Liver (tissue), 9 donors: ENCODE data around the gene CCT7. TPM values are rescaled to one million over a fixed set of nuclear protein-coding genes. Genes with fewer than 3 reads are reported as not detected.

Experiments used
- DNase-seq: peaks from one replicate; pipeline ENCODE4 v3.0.0-alpha.2; 2017; ENCODE audit warnings: low spot score
- H3K27ac ChIP-seq, 2 donors: one replicate each; pipeline ENCODE4 v1.7.0; 2013; ENCODE audit warnings: inconsistent platforms in 2 of 2, low read length in 2 of 2, control low read depth in 1 of 2, low read depth in 1 of 2, mild to moderate bottlenecking in 1 of 2
- H3K27me3 ChIP-seq, 4 donors: one replicate each; pipeline versions ENCODE4 v1.6.1 to v1.7.0; 2013; ENCODE audit warnings: low read length in 3 of 4, inconsistent platforms in 1 of 4, mild to moderate bottlenecking in 1 of 4, moderate library complexity in 1 of 4; ENCODE audit not compliant: control insufficient read depth in 4 of 4, insufficient read depth in 4 of 4
- H3K36me3 ChIP-seq, 4 donors: one replicate each; pipeline versions ENCODE4 v1.6.1 to v1.7.0; 2013; ENCODE audit warnings: low read length in 3 of 4, mild to moderate bottlenecking in 3 of 4, low read depth in 1 of 4, moderate library complexity in 1 of 4; ENCODE audit not compliant: control insufficient read depth in 4 of 4, insufficient read depth in 3 of 4
- H3K4me1 ChIP-seq, 4 donors: one replicate each; pipeline versions ENCODE4 v1.6.1 to v1.7.0; 2013; ENCODE audit warnings: low read length in 3 of 4, mild to moderate bottlenecking in 3 of 4, moderate library complexity in 1 of 4; ENCODE audit not compliant: control insufficient read depth in 4 of 4, insufficient read depth in 4 of 4
- H3K4me3 ChIP-seq, 3 donors: one replicate each; pipeline versions ENCODE4 v1.6.1 to v1.7.0; 2013; ENCODE audit warnings: low read length in 3 of 3, control low read depth in 1 of 3, low read depth in 1 of 3, mild to moderate bottlenecking in 1 of 3
- H3K9ac ChIP-seq, 2 donors: one replicate each; pipeline ENCODE4 v1.7.0; 2013; ENCODE audit warnings: low read length in 2 of 2, mild to moderate bottlenecking in 2 of 2, moderate library complexity in 2 of 2, control low read depth in 1 of 2, low read depth in 1 of 2
- H3K9me3 ChIP-seq, 4 donors: one replicate each; pipeline versions ENCODE4 v1.6.1 to v1.7.0; 2013; ENCODE audit warnings: low read length in 3 of 4; ENCODE audit not compliant: control insufficient read depth in 4 of 4
- ATF3 ChIP-seq: IDR thresholded peaks from 2 replicates; pipeline ENCODE4 v1.6.1; 2016; ENCODE audit warnings: antibody characterized with exemption
- CTCF ChIP-seq: fragments of 150-350 bp; IDR thresholded peaks from 2 replicates; pipeline ENCODE4 v1.5.1; 2017; ENCODE audit warnings: improper control_type of control experiment, low read depth, low read length; ENCODE audit not compliant: missing input control
- EGR1 ChIP-seq, 2 donors: IDR thresholded peaks; 2 replicates each; pipeline ENCODE4 v1.6.1; 2016 to 2018; ENCODE audit warnings: antibody characterized with exemption in 2 of 2, low read depth in 2 of 2
- FOXA1 ChIP-seq: IDR thresholded peaks from 2 replicates; pipeline ENCODE4 v1.6.1; 2016; ENCODE audit warnings: antibody characterized with exemption
- FOXA2 ChIP-seq: IDR thresholded peaks from 2 replicates; pipeline ENCODE4 v1.6.1; 2016; ENCODE audit warnings: antibody characterized with exemption
- GABPA ChIP-seq, 2 donors: IDR thresholded peaks in 1 of 2; conservative IDR thresholded peaks in 1 of 2; 2 replicates each; pipeline ENCODE4 v1.6.1; 2016; ENCODE audit warnings: antibody characterized with exemption in 2 of 2, mild to moderate bottlenecking in 1 of 2, moderate library complexity in 1 of 2
- HNF4A ChIP-seq, 2 donors: conservative IDR thresholded peaks; 2 replicates each; pipeline ENCODE4 v1.6.1; 2016; ENCODE audit warnings: antibody characterized with exemption in 2 of 2, mild to moderate bottlenecking in 2 of 2
- HNF4G ChIP-seq: IDR thresholded peaks from 2 replicates; pipeline ENCODE4 v1.6.1; 2016; ENCODE audit warnings: antibody characterized with exemption
- MAX ChIP-seq: IDR thresholded peaks from 2 replicates; pipeline ENCODE4 v1.6.1; 2016; ENCODE audit warnings: antibody characterized with exemption
- NR2F2 ChIP-seq: IDR thresholded peaks from 2 replicates; pipeline ENCODE4 v1.6.1; 2016; ENCODE audit warnings: antibody characterized with exemption
- RAD21 ChIP-seq, 2 donors: IDR thresholded peaks; 2 replicates each; pipeline ENCODE4 v1.6.1; 2016; ENCODE audit warnings: antibody characterized with exemption in 2 of 2, mild to moderate bottlenecking in 2 of 2
- RXRA ChIP-seq, 2 donors: IDR thresholded peaks; 2 replicates each; pipeline ENCODE4 v1.6.1; 2017 to 2018; ENCODE audit warnings: antibody characterized with exemption in 2 of 2, mild to moderate bottlenecking in 1 of 2
- TAF1 ChIP-seq: conservative IDR thresholded peaks from 2 replicates; pipeline ENCODE4 v1.6.1; 2016; ENCODE audit warnings: antibody characterized with exemption, mild to moderate bottlenecking
- ZBTB33 ChIP-seq: IDR thresholded peaks from 2 replicates; pipeline ENCODE4 v1.6.1; 2016; ENCODE audit warnings: antibody characterized with exemption
- WGBS: extraction: QIAGEN DNeasy Blood & Tissue Kit; methylation state at CpG from one replicate; pipeline ENCODE4 v1.1.7; 2013; 5-methylcytosine and 5-hydroxymethylcytosine counted together
- polyA plus RNA-seq, 2 donors: library from polyadenylated mRNA; stranded (reverse) in 1 of 2; unstranded in 1 of 2; fragments of 200-250 nt in 1 of 2; fragments of >200 nt in 1 of 2; fragmentation: Nextera tagmentation in 1 of 2; extraction: Ambion mirVana in 1 of 2; gene quantifications; one replicate each; pipeline versions ENCODE4 v1.2.1 to v1.2.3, GENCODE V29; 2013 to 2015
- total RNA-seq, 2 donors: library from RNA; depleted of rRNA; stranded (reverse); fragments of >200 nt; gene quantifications; one replicate each; pipeline ENCODE4 v1.2.3, GENCODE V29; 2014
- donor health status: healthy.
- donor health status: healthy.
- donor health status: healthy.
- donor health status: healthy.
- donor health status: healthy.

Gene CCT7
- total and polyA plus RNA-seq, 4 donors: 83.7 to 115 (median 101) TPM

GRCh38 chr2:73263540-73264331, 29.6 kb downstream of the CCT7 start:
- Histone ChIP-seq H3K4me1 (peaks cover 0 to 5% (median 2%) of the 10 kb centered on the region in 4 donors), H3K9me3 (no peaks in the 10 kb centered on the region), H3K4me3 (no peak overlapping the region), H3K27me3 (no peaks in the 10 kb centered on the region), H3K9ac (no peak overlapping the region), H3K36me3 (no peaks in the 10 kb centered on the region), H3K27ac (no peak overlapping the region)
- TF ChIP-seq GABPA (IDR thresholded peaks at IDR 0.05 in 1 of 2, conservative IDR thresholded peaks at IDR 0.05 in 1 of 2) (no peak), RAD21 (IDR thresholded peaks at IDR 0.05) (no peak), EGR1 (IDR thresholded peaks at IDR 0.05; ENCODE audit: low read depth in 2 of 2) (no peak), CTCF (no peak), RXRA (IDR thresholded peaks at IDR 0.05) (no peak), FOXA2 (no peak), MAX (no peak), ATF3 (no peak), ZBTB33 (no peak), HNF4G (no peak), HNF4A (conservative IDR thresholded peaks at IDR 0.05) (no peak), FOXA1 (no peak), TAF1 (no peak), NR2F2 (no peak)
- no peak for DNase-seq
- WGBS: 94% methylated on average over 16 of the region's 16 CpGs

GRCh38 chr2:73264332-73264606, 30.2 kb downstream of the CCT7 start:
- no peak overlapping the region for H3K9ac ChIP-seq
- TF ChIP-seq EGR1 (IDR thresholded peaks at IDR 0.05; ENCODE audit: low read depth in 2 of 2) (no peak), ATF3 (no peak)
- WGBS: 93% methylated on average over 15 of the region's 15 CpGs
- H3K4me3 ChIP-seq: no peak overlapping the region
- no peaks in the 10 kb centered on the region for H3K36me3 ChIP-seq
- peaks cover 0 to 4% (median 0%) of the 10 kb centered on the region in 4 donors for H3K27me3 ChIP-seq
- no peaks in the 10 kb centered on the region for H3K9me3 ChIP-seq
- H3K27ac ChIP-seq: no peak overlapping the region
- DNase-seq: no peak
- H3K4me1 ChIP-seq: peaks cover 2 to 9% (median 6%) of the 10 kb centered on the region in 4 donors
